Iris pigment epithelial cell (primary cell): ENCODE measurements around the gene R3HDM4.

Experiments used
- DNase-seq: peaks from one replicate; pipeline ENCODE4 v3.0.0-alpha.2; 2011; ENCODE audit warnings: low read depth

R3HDM4 gene

GRCh38 chr19:929891-930258 lies 16.9 kb upstream of the R3HDM4 start:
- no peak for DNase-seq

- DNase-seq: no peak
Observed at GRCh38 chr19:929203-929890, 16.3 kb upstream of the R3HDM4 start.

- peak; percentile 59 for DNase-seq
Observed at GRCh38 chr19:928471-929202, 15.6 kb upstream of the R3HDM4 start.

GRCh38 chr19:927780-928401 lies 14.9 kb upstream of the R3HDM4 start:
- DNase-seq: no peak

GRCh38 chr19:927351-927779 lies 14.3 kb upstream of the R3HDM4 start:
- no peak for DNase-seq

GRCh38 chr19:926589-927350 lies 13.8 kb upstream of the R3HDM4 start:
- DNase-seq: peak; percentile 63

- DNase-seq: no peak
Observed at GRCh38 chr19:926323-926588, 13.2 kb upstream of the R3HDM4 start.

- peak; percentile 84 for DNase-seq
Observed at GRCh38 chr19:925526-926322, 12.7 kb upstream of the R3HDM4 start, which contains the start of gene ARID3A. Gene ARID3A (plus strand): TSS chr19:926035. CDS start chr19:929529, 3,494 bp downstream.

- peak; percentile 38 for DNase-seq
Observed at GRCh38 chr19:925087-925525, 12.1 kb upstream of the R3HDM4 start.

GRCh38 chr19:924553-925086 lies 11.6 kb upstream of the R3HDM4 start:
- no peak for DNase-seq

GRCh38 chr19:920051-920864 lies 7.2 kb upstream of the R3HDM4 start:
- DNase-seq: peak; percentile 41

- no peak for DNase-seq
Observed at GRCh38 chr19:919199-920050, 6.4 kb upstream of the R3HDM4 start.

GRCh38 chr19:918481-919198 lies 5.6 kb upstream of the R3HDM4 start:
- no peak for DNase-seq

- DNase-seq: no peak
Observed at GRCh38 chr19:918152-918437, 5.1 kb upstream of the R3HDM4 start.

GRCh38 chr19:917323-918151 lies 4.5 kb upstream of the R3HDM4 start, which contains the start of gene KISS1R:
Gene KISS1R (plus strand): TSS chr19:917333. CDS start chr19:917503, 170 bp downstream.
- DNase-seq: no peak

GRCh38 chr19:916645-917322 lies 3.8 kb upstream of the R3HDM4 start:
- no peak for DNase-seq
